Right lobe of liver (tissue), 4 donors: ENCODE results near the gene TACSTD2.

Experiments used
- POLR2A ChIP-seq: fragments of 450-650 bp; IDR thresholded peaks from one replicate; pipeline ENCODE4 v1.6.1; 2017; ENCODE audit warnings: antibody characterized with exemption, mild to moderate bottlenecking
- TF ChIP-seq, protein P1 (sequence below), 4 donors: fragments of 200-600 bp in 3 of 4; fragments of 450-650 bp in 1 of 4; IDR thresholded peaks; one replicate each; pipeline versions ENCODE4 v1.5.1 to v1.8.0; 2016 to 2022; ENCODE audit warnings: antibody characterized with exemption in 4 of 4, mild to moderate bottlenecking in 2 of 4
- donor health status: DM: no; HTN: no; CAD: no.
- donor health status: DM: no; HTN: no; CAD: no.
- donor health status: DM: no; HTN: yes; CAD: no.

DNA sequence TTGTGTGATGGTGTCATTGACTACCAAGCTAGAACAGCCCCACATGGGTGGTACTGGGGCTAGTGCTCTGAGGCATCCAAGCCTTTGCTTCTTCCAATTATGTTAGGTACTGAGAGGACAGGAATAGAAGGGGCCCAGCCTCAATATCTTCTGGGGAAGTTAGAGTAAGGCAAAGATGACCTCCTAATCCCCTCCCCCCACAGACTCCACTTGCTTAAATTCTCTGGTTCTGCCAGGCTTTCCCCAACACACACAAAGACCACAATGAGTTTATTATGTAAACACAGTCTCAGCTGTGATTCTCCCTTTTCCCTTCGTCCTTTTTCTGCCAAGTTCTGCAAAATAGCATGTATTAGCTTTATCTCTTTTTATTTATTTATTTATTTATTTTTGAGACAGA is 3.1 kb upstream of the TACSTD2 start:
- TF ChIP-seq, protein P1, sequence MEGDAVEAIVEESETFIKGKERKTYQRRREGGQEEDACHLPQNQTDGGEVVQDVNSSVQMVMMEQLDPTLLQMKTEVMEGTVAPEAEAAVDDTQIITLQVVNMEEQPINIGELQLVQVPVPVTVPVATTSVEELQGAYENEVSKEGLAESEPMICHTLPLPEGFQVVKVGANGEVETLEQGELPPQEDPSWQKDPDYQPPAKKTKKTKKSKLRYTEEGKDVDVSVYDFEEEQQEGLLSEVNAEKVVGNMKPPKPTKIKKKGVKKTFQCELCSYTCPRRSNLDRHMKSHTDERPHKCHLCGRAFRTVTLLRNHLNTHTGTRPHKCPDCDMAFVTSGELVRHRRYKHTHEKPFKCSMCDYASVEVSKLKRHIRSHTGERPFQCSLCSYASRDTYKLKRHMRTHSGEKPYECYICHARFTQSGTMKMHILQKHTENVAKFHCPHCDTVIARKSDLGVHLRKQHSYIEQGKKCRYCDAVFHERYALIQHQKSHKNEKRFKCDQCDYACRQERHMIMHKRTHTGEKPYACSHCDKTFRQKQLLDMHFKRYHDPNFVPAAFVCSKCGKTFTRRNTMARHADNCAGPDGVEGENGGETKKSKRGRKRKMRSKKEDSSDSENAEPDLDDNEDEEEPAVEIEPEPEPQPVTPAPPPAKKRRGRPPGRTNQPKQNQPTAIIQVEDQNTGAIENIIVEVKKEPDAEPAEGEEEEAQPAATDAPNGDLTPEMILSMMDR (IDR thresholded peaks at IDR 0.05) = no peak
- TF ChIP-seq POLR2A = no peak
